Vagina (tissue), 2 donors: ENCODE data around the gene GLRX5.

ENCODE experiments used
- CTCF ChIP-seq, 3 experiments: fragments of 450-650 bp in 2 of 3; fragments of 200-600 bp in 1 of 3; sonication (generic) in 1 of 3; IDR thresholded peaks; one replicate each; pipeline ENCODE4 v1.5.1; 2017 to 2019; ENCODE audit warnings: antibody characterized with exemption in 3 of 3, mild to moderate bottlenecking in 2 of 3, moderate library complexity in 2 of 3
- POLR2A ChIP-seq, 2 donors: fragments of 450-650 bp; IDR thresholded peaks; one replicate each; pipeline ENCODE4 v1.6.1; 2017; ENCODE audit warnings: antibody characterized with exemption in 2 of 2, mild to moderate bottlenecking in 2 of 2, moderate library complexity in 2 of 2
- POLR2AphosphoS5 ChIP-seq, 2 donors: sonication (generic); formaldehyde crosslinking; IDR thresholded peaks; one replicate each; pipeline ENCODE4 v1.9.0; 2017; ENCODE audit warnings: antibody characterized with exemption in 2 of 2, mild to moderate bottlenecking in 2 of 2, low read depth in 1 of 2; ENCODE audit not compliant: insufficient read depth in 1 of 2

- TF ChIP-seq POLR2A (IDR thresholded peaks at IDR 0.05) (no peak), CTCF (IDR thresholded peaks at IDR 0.05) (no peak), POLR2AphosphoS5 (IDR thresholded peaks at IDR 0.05; ENCODE audit: insufficient read depth in 1 of 2, low read depth in 1 of 2) (no peak)
These were observed 40.9 kb upstream of the GLRX5 start for GRCh38 chr14:95493976-95494375.
